B cell (primary cell): ENCODE measurements around the gene PTH1R. TPM values are rescaled to one million over a fixed set of nuclear protein-coding genes. Genes with fewer than 3 reads are reported as not detected.
A peak's percentile ranks its signal among the peaks of the same experiment; 100 is the strongest.

Source experiments
- ATAC-seq: fragments of 200-7000 bp; cut with Tn5 transposase; one replicate; pipeline ENCODE4 v1.10.0; 2021; ENCODE audit warnings: low read depth, mild to moderate bottlenecking, moderate number of reproducible peaks, moderate library complexity
- CTCF ChIA-PET: fragments of 350-600 bp; sonication (Branson Sonifier 250); formaldehyde crosslinking; loops from one replicate; lab custom pipeline; 2021; ENCODE audit warnings: antibody characterized with exemption, inconsistent platforms; lab: Charles Lee
- POLR2A ChIA-PET: fragments of 350-600 bp; sonication (Branson Sonifier 250); formaldehyde crosslinking; loops from one replicate; lab custom pipeline; 2021; ENCODE audit warnings: antibody characterized with exemption; lab: Charles Lee
- DNase-seq: peaks from one replicate; pipeline ENCODE4 v3.0.0; 2013
- H2AFZ ChIP-seq: 2 replicates; pipeline ENCODE4 v1.6.1; 2012; ENCODE audit warnings: mild to moderate bottlenecking, low read depth, low read length; ENCODE audit not compliant: insufficient read depth, poor library complexity, severe bottlenecking
- H3K27ac ChIP-seq, 2 donors: 1 replicate in 1 of 2; 2 replicates in 1 of 2; pipeline ENCODE4 v1.5.1; 2012 to 2013; ENCODE audit warnings: low read length in 2 of 2, mild to moderate bottlenecking in 2 of 2, moderate library complexity in 1 of 2
- H3K27me3 ChIP-seq, 4 experiments: fragments of 200-600 bp in 1 of 4; sonication (generic) in 1 of 4; replicated peaks in 1 of 4; 1 replicate in 2 of 4; 2 replicates in 2 of 4; pipeline versions ENCODE4 v1.6.1 to v1.7.0; 2013 to 2016; ENCODE audit warnings: low read length in 3 of 4, mild to moderate bottlenecking in 2 of 4, mixed read lengths in 1 of 4, moderate library complexity in 1 of 4; ENCODE audit not compliant: insufficient read depth in 4 of 4, control insufficient read depth in 3 of 4; ENCODE audit errors: control extremely low read depth in 1 of 4
- H3K36me3 ChIP-seq, 2 experiments: replicated peaks in 1 of 2; 1 replicate in 1 of 2; 2 replicates in 1 of 2; pipeline versions ENCODE4 v1.6.1 to v1.7.1; 2013; ENCODE audit warnings: low read length in 1 of 2; ENCODE audit not compliant: insufficient read depth in 2 of 2, control insufficient read depth in 1 of 2; ENCODE audit errors: control extremely low read depth in 1 of 2, extremely low read depth in 1 of 2
- H3K4me1 ChIP-seq, 2 donors: fragments of 200-600 bp in 1 of 2; sonication (generic) in 1 of 2; 1 replicate in 1 of 2; 2 replicates in 1 of 2; pipeline versions ENCODE4 v1.5.1 to v1.6.1; 2013 to 2017; ENCODE audit warnings: low read length in 2 of 2; ENCODE audit not compliant: control insufficient read depth in 2 of 2, insufficient read depth in 2 of 2
- H3K4me2 ChIP-seq: replicated peaks from 2 replicates; pipeline ENCODE3; 2012; ENCODE audit warnings: mild to moderate bottlenecking, low read depth, low read length; ENCODE audit not compliant: poor library complexity, severe bottlenecking
- H3K4me3 ChIP-seq, 5 experiments: fragments of 200-600 bp in 1 of 5; sonication (generic) in 1 of 5; 1 replicate in 3 of 5; 2 replicates in 2 of 5; pipeline versions ENCODE4 v1.5.1 to v1.7.0; 2011 to 2016; ENCODE audit warnings: low read length in 4 of 5, mild to moderate bottlenecking in 4 of 5, low read depth in 2 of 5, control low read depth in 1 of 5, moderate library complexity in 1 of 5; ENCODE audit not compliant: insufficient read depth in 1 of 5; ENCODE audit errors: control extremely low read depth in 1 of 5, extremely low read depth in 1 of 5
- H3K79me2 ChIP-seq: fragments of 200-600 bp; sonication (generic); one replicate; pipeline ENCODE4 v1.6.0; 2016; ENCODE audit warnings: low read length; ENCODE audit not compliant: control insufficient read depth, insufficient read depth
- H3K9ac ChIP-seq: fragments of 200-600 bp; sonication (generic); 2 replicates; pipeline ENCODE4 v1.6.1; 2017; ENCODE audit warnings: mild to moderate bottlenecking, low read length, moderate library complexity
- H3K9me3 ChIP-seq, 3 donors: one replicate each; pipeline versions ENCODE4 v1.6.1 to v1.7.1; 2013; ENCODE audit warnings: low read length in 2 of 3; ENCODE audit not compliant: control insufficient read depth in 2 of 3, insufficient read depth in 1 of 3; ENCODE audit errors: control extremely low read depth in 1 of 3
- H4K20me1 ChIP-seq: 2 replicates; pipeline ENCODE4 v1.6.0; 2012; ENCODE audit warnings: mild to moderate bottlenecking, low read length; ENCODE audit not compliant: insufficient read depth, control insufficient read depth, poor library complexity, severe bottlenecking
- H3K27ac Mint-ChIP-seq: one replicate; pipeline ENCODE4 v1.8.0; 2021; ENCODE audit warnings: mixed read lengths
- H3K27me3 Mint-ChIP-seq: one replicate; pipeline ENCODE4 v1.8.0; 2021; ENCODE audit warnings: mixed read lengths
- H3K4me1 Mint-ChIP-seq: one replicate; pipeline ENCODE4 v1.8.0; 2021; ENCODE audit warnings: mixed read lengths
- H3K4me3 Mint-ChIP-seq: one replicate; pipeline ENCODE4 v1.8.0; 2021; ENCODE audit warnings: mixed read lengths
- H3K9me3 Mint-ChIP-seq: one replicate; pipeline ENCODE4 v1.8.0; 2022; ENCODE audit warnings: mixed read lengths; ENCODE audit not compliant: insufficient read depth
- CTCF ChIP-seq: fragments of 200-600 bp; IDR thresholded peaks from one replicate; pipeline ENCODE4 v1.8.0; 2022; ENCODE audit warnings: antibody characterized with exemption, mild to moderate bottlenecking
- EZH2 ChIP-seq: IDR thresholded peaks from 2 replicates; pipeline ENCODE4 v1.6.1; 2012; ENCODE audit warnings: borderline replicate concordance, low read depth, mild to moderate bottlenecking, moderate library complexity, low read length; ENCODE audit not compliant: insufficient read depth, poor library complexity, severe bottlenecking
- WGBS: methylation state at CpG from one replicate; pipeline ENCODE4 v1.1.5; 2013; ENCODE audit warnings: missing lambda C conversion rate; ENCODE audit not compliant: insufficient coverage; 5-methylcytosine and 5-hydroxymethylcytosine counted together
- intact Hi-C: fragments of 100-400 bp; cut with micrococcal nuclease; formaldehyde crosslinking; loops from one replicate; pipeline ENCODE4 v1.10.0; 2022
- polyA plus RNA-seq: library from polyadenylated mRNA; depleted of rRNA; stranded (reverse); fragments of >200 nt; gene quantifications from 2 replicates; pipeline ENCODE4 v1.2.3, GENCODE V29; 2012
- total RNA-seq, 2 donors: library from RNA; stranded (reverse); fragments of 120-200 nt in 1 of 2; gene quantifications; 1 replicate in 1 of 2; 2 replicates in 1 of 2; pipeline versions ENCODE4 v1.2.3 to v1.2.4, GENCODE V29; 2013 to 2022

Gene PTH1R
- total and polyA plus RNA-seq, 2 donors (not counting 1 experiment from before 2014, with no cell fraction given) = not detected

GRCh38 chr3:46908294-46908985 lies 30.9 kb downstream of the PTH1R start:
- Mint-ChIP-seq H3K4me3 (no peak overlapping the region), H3K27me3 (no peaks in the 10 kb centered on the region), H3K27ac (no peak overlapping the region), H3K4me1 (peaks cover 7% of the 10 kb centered on the region), H3K9me3 (no peaks in the 10 kb centered on the region)
- Histone ChIP-seq H3K4me1 (peaks cover 9 to 12% of the 10 kb centered on the region in 2 donors), H3K4me2 (no peak overlapping the region), H2AFZ (no peak overlapping the region), H4K20me1 (peaks cover 9% of the 10 kb centered on the region), H3K27ac (no peak overlapping the region), H3K9me3 (no peaks in the 10 kb centered on the region), H3K4me3 (no peak overlapping the region), H3K9ac (no peak overlapping the region), H3K79me2 (no peaks in the 10 kb centered on the region), H3K27me3 (peaks cover 0 to 2% (median 0%) of the 10 kb centered on the region in 4 experiments), H3K36me3 (no peaks in the 10 kb centered on the region)
- ChIA-PET POLR2A (no interaction called here), CTCF (interaction anchor here (1.3 to 2.2 kb wide), 10 partner anchors 9 to 202 kb away, joined by 3 to 27 read pairs (median 6); no protein-coding TSS in a partner anchor)
- DNase-seq = no peak
- WGBS = 94% methylated on average over 21 of the region's 24 CpGs
- no peak for TF ChIP-seq EZH2
- no peak for TF ChIP-seq CTCF
- intact Hi-C loops = loop anchor here (2.0 kb wide), 1 partner anchor 18 kb away; no protein-coding TSS in a partner anchor
- no peak for ATAC-seq

GRCh38 chr3:46908986-46909534 lies 31.5 kb downstream of the PTH1R start:
- WGBS = 73% methylated on average over 7 of the region's 8 CpGs
- Histone ChIP-seq H2AFZ (no peak overlapping the region), H3K36me3 (peaks cover 0 to 2% of the 10 kb centered on the region in 2 experiments), H3K9ac (no peak overlapping the region), H3K4me2 (peak overlapping the region; percentile 50), H3K4me1 (peaks cover 9 to 12% of the 10 kb centered on the region in 2 donors), H3K27me3 (peaks cover 0 to 2% (median 0%) of the 10 kb centered on the region in 4 experiments), H3K27ac (no peak overlapping the region), H3K9me3 (no peaks in the 10 kb centered on the region), H3K4me3 (no peak overlapping the region), H4K20me1 (peaks cover 9% of the 10 kb centered on the region), H3K79me2 (no peaks in the 10 kb centered on the region)
- intact Hi-C loops = loop anchor here (1.0 to 2.0 kb wide), 4 partner anchors 18 to 204 kb away; no protein-coding TSS in a partner anchor
- Mint-ChIP-seq H3K27ac (no peak overlapping the region), H3K27me3 (no peaks in the 10 kb centered on the region), H3K9me3 (no peaks in the 10 kb centered on the region), H3K4me3 (no peak overlapping the region), H3K4me1 (peaks cover 7% of the 10 kb centered on the region)
- POLR2A ChIA-PET = interaction anchor here (1.1 kb wide), 1 partner anchor 19 kb away, joined by 5 read pairs; no protein-coding TSS in a partner anchor
- CTCF ChIA-PET = interaction anchor here (0.7 to 2.2 kb wide), 25 partner anchors 9 to 295 kb away, joined by 3 to 27 read pairs (median 4); partner anchors contain the start of gene MYL3
- ATAC-seq (peak; percentile 4), DNase-seq (no peak)
- TF ChIP-seq CTCF (no peak), EZH2 (no peak)
